ENCODE results near the gene SOHLH1.
A peak's percentile ranks its signal among the peaks of the same experiment; 100 is the strongest.

SOHLH1 gene

GRCh38 chr9:135701959-135702721 is 2.9 kb upstream of the SOHLH1 start, which contains the start of gene KCNT1:
KCNT1 (plus strand) TSS chr9:135702185; CDS start chr9:135702259, 74 bp downstream.
- peak; percentile 44 for DNase-seq

GRCh38 chr9:135701067-135701958 is 2.0 kb upstream of the SOHLH1 start:
- DNase-seq: no peak

- no peak for DNase-seq
These were observed 1.2 kb upstream of the SOHLH1 start for GRCh38 chr9:135700525-135700924.

- peak; percentile 7 for DNase-seq
These were observed 514 bp downstream of the SOHLH1 start for GRCh38 chr9:135698767-135699166.

- DNase-seq: no peak
These were observed 1.0 kb downstream of the SOHLH1 start for GRCh38 chr9:135698236-135698635.

- DNase-seq: no peak
These were observed 2.1 kb downstream of the SOHLH1 start for GRCh38 chr9:135697226-135697625.

GRCh38 chr9:135696446-135696845 is 2.8 kb downstream of the SOHLH1 start:
- DNase-seq: no peak

- DNase-seq: no peak
These were observed 3.6 kb downstream of the SOHLH1 start for GRCh38 chr9:135695642-135696041.

- no peak for DNase-seq
These were observed 4.2 kb downstream of the SOHLH1 start for GRCh38 chr9:135695036-135695435.

GRCh38 chr9:135694414-135694813 is 4.9 kb downstream of the SOHLH1 start:
- no peak for DNase-seq

GRCh38 chr9:135693771-135694170 is 5.5 kb downstream of the SOHLH1 start:
- DNase-seq: no peak

GRCh38 chr9:135693265-135693664 is 6.0 kb downstream of the SOHLH1 start:
- no peak for DNase-seq

- DNase-seq: no peak
These were observed 6.9 kb downstream of the SOHLH1 start for GRCh38 chr9:135692410-135692809.

- DNase-seq: no peak
These were observed 8.3 kb downstream of the SOHLH1 start for GRCh38 chr9:135690836-135691570.

GRCh38 chr9:135689011-135689410 is 10.3 kb downstream of the SOHLH1 start:
- DNase-seq: no peak

GRCh38 chr9:135687216-135687615 is 12.1 kb downstream of the SOHLH1 start:
- no peak for DNase-seq

GRCh38 chr9:135684691-135685090 is 14.6 kb downstream of the SOHLH1 start:
- DNase-seq: no peak

- no peak for DNase-seq
These were observed 15.8 kb downstream of the SOHLH1 start for GRCh38 chr9:135683401-135684034.

GRCh38 chr9:135681161-135681560 is 18.1 kb downstream of the SOHLH1 start:
- no peak for DNase-seq

- no peak for DNase-seq
These were observed 19.2 kb downstream of the SOHLH1 start for GRCh38 chr9:135680056-135680455.

- DNase-seq: no peak
These were observed 20.9 kb downstream of the SOHLH1 start for GRCh38 chr9:135678236-135679017.

- no peak for DNase-seq
These were observed 21.6 kb downstream of the SOHLH1 start for GRCh38 chr9:135677641-135678168.

All from NCI-H510A treated with DMSO at 0.1 percent for 48 hours (cell line).